ENCODE measurements around the gene NQO2. TPM values are rescaled to one million over a fixed set of nuclear protein-coding genes. Genes with fewer than 3 reads are reported as not detected.
"Not testable (repeated sequence)": the region's sequence is repeated elsewhere in the genome, so short reads cannot be mapped to it uniquely, and the experiment has no call there.

NQO2 gene
- total RNA-seq, 6 donors from 2014 or later, result 10.6 to 34.3 (median 18.6) TPM

DNA sequence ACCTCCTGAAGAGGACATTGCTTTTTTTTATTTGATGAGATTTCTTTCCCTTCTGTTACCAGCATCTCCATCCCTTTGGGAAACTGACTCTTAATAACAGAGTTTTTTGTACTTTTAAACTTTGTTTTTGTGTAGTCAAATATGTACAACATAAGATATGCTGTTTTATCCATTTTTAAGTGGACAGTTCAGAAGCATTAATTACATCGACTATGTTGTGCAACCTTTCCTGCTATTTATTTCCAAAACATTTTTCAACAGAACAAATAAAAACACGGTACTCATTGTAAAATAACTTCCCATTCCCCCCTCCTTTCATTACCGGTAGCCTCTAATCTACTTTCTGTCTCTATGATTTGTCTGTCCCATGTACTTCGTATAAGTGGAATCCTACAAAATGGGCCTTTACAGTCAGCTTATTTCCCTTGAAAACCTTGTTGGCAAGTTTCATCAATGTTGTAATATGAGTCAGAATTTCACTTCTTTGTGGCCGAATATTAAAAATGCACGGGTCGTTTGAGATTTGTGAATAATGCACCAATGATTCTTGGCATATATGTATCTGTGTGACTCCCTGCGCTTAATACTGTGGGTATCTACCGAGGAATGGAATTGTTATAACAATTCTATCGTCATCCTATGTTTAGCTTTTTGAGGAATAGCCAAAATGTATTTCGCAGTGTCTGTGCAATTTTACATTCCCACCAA, 57.5 kb downstream of the NQO2 start:
- Histone ChIP-seq H3K4me1 (peaks cover 5 to 26% (median 15%) of the 10 kb centered on the region in 4 donors), H3K27me3 (no peaks in the 10 kb centered on the region), H3K36me3 (no peaks in the 10 kb centered on the region), H3K4me3 (no peak overlapping the region), H3K9me3 (no peaks in the 10 kb centered on the region), H3K27ac (no peak overlapping the region)
- ATAC-seq (ENCODE audit: low FRiP score in 2 of 2) (no peak), DNase-seq (no peak)
- WGBS, 2 donors, result 79 to 85% methylated on average over 11 of the region's 11 CpGs
- TF ChIP-seq POLR2AphosphoS5 (IDR thresholded peaks at IDR 0.05) (no peak), POLR2A (IDR thresholded peaks at IDR 0.05) (no peak), EP300 (IDR thresholded peaks at IDR 0.05) (no peak), CTCF (IDR thresholded peaks at IDR 0.05) (no peak)

DNA sequence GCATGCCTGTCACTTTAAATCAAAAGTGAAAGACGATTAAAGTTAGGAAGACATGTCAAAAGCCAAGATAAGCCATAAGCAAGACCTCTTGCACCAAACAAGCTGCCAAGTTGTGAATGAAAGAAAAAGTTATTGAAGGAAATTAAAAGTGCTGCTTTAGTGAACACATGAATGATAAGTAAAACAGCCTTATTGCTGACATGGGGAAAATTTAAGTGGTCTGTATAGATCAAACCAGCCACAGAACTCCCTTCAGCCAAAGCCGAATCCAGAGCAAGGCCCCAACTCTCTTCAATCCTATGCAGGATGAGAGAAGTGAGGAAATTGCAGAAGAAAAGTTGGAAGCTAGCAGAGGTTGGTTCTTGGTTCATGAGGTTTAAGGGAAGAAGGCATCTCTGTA, 59.3 kb downstream of the NQO2 start:
- Histone ChIP-seq H3K27ac (no peak overlapping the region), H3K4me1 (peaks cover 0 to 19% (median 14%) of the 10 kb centered on the region in 4 donors), H3K36me3 (no peaks in the 10 kb centered on the region), H3K27me3 (no peaks in the 10 kb centered on the region), H3K9me3 (no peaks in the 10 kb centered on the region), H3K4me3 (no peak overlapping the region)
- no peak for TF ChIP-seq POLR2A (IDR thresholded peaks at IDR 0.05)
- no peak for TF ChIP-seq POLR2AphosphoS5 (IDR thresholded peaks at IDR 0.05)
- TF ChIP-seq CTCF (IDR thresholded peaks at IDR 0.05), result no peak
- no peak for TF ChIP-seq EP300 (IDR thresholded peaks at IDR 0.05)
- ATAC-seq (ENCODE audit: low FRiP score in 2 of 2), result no peak
- 45 to 57% methylated on average over 2 of the region's 2 CpGs for WGBS, 2 donors
- DNase-seq, result no peak

DNA sequence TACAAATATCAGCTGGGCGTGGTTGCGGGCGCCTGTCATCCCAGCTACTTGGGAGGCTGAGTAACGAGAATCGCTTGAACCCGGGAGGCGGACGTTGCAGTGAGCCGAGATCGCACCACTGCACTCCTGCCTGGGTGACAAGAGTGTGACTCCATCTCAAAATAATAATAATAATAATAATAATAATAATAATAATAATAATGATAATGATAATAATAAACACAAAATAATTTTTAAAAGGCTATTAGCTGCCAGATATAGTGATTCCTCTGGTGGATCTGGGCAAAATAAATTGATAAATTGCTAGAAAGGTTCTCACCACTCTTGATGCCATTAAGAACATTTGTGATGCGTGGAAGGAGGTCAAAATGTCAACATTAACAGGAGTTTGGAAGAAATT, 60.4 kb downstream of the NQO2 start:
- not testable (repeated sequence) for H3K36me3 ChIP-seq; ATAC-seq (ENCODE audit: low FRiP score in 2 of 2); H3K27me3 ChIP-seq; H3K4me3 ChIP-seq; H3K9me3 ChIP-seq; H3K27ac ChIP-seq; DNase-seq
- H3K4me1 ChIP-seq, result peaks cover 6 to 15% (median 14%) of the 10 kb centered on the region in 4 donors
- WGBS, 2 donors, result 97% methylated on average over 11 of the region's 11 CpGs

DNA sequence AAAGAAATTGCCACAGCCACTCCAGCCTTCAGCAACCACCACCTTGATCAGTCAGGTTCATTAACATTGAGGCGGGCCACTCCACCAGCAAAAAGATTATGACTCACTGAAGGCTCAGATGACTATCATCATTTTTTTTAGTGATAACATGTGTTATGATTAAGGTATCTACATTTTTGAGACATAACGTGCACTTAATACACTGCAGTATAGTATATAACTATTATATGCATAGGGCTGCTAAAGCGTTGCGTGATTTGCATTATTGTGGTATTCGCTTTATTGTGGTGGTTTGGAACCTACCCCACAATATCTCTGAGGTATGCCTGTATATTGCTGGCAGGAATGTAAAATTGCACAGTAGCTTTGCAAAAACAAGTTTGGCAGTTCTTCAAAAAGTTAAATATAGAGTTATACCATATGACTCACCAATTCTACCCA, 61.8 kb downstream of the NQO2 start:
- DNase-seq (no peak), ATAC-seq (ENCODE audit: low FRiP score in 2 of 2) (no peak)
- Histone ChIP-seq H3K27me3 (no peaks in the 10 kb centered on the region), H3K27ac (no peak overlapping the region), H3K9me3 (no peaks in the 10 kb centered on the region), H3K4me1 (peaks cover 6 to 17% (median 7%) of the 10 kb centered on the region in 4 donors), H3K4me3 (no peak overlapping the region), H3K36me3 (no peaks in the 10 kb centered on the region)
- 93 to 94% methylated on average over 5 of the region's 5 CpGs for WGBS, 2 donors
- TF ChIP-seq CTCF (IDR thresholded peaks at IDR 0.05) (no peak), EP300 (IDR thresholded peaks at IDR 0.05) (no peak), POLR2AphosphoS5 (IDR thresholded peaks at IDR 0.05) (no peak), POLR2A (IDR thresholded peaks at IDR 0.05) (no peak)

DNA sequence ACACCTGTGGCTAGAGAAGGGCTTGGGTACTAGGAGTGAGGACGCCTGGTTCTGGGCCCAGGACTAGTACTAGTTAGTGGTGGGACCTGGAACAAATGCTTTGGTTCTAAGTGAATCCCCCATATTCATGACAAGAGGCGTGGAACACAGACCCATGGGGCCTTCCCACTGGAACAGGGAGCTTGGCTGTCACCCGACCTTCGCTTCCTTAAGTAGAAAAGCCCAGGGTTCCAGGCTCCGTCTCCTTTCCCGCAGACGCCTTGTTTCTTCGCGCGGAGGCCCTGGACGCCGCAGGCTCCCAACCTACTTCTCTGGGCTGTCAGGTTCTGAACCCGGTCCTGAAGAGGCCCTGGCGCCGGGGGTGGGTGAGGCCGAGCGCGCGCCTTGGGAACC, 63.6 kb downstream of the NQO2 start:
- peak overlapping the region; percentile 92 to 97 (median 96) for H3K27ac ChIP-seq
- peaks cover 14 to 28% (median 14%) of the 10 kb centered on the region in 4 donors for H3K4me1 ChIP-seq
- not testable (repeated sequence) for H3K9me3 ChIP-seq; H3K36me3 ChIP-seq; ATAC-seq (ENCODE audit: low FRiP score in 2 of 2); H3K27me3 ChIP-seq; DNase-seq
- 0 to 5% methylated on average over 2 to 4 of the region's 19 CpGs for WGBS, 2 donors
- peak overlapping the region in 3 of 4 donors; percentile 75 to 88 (median 82) for H3K4me3 ChIP-seq
